Measurements from ENCODE around the gene CYB5R3.

DNA sequence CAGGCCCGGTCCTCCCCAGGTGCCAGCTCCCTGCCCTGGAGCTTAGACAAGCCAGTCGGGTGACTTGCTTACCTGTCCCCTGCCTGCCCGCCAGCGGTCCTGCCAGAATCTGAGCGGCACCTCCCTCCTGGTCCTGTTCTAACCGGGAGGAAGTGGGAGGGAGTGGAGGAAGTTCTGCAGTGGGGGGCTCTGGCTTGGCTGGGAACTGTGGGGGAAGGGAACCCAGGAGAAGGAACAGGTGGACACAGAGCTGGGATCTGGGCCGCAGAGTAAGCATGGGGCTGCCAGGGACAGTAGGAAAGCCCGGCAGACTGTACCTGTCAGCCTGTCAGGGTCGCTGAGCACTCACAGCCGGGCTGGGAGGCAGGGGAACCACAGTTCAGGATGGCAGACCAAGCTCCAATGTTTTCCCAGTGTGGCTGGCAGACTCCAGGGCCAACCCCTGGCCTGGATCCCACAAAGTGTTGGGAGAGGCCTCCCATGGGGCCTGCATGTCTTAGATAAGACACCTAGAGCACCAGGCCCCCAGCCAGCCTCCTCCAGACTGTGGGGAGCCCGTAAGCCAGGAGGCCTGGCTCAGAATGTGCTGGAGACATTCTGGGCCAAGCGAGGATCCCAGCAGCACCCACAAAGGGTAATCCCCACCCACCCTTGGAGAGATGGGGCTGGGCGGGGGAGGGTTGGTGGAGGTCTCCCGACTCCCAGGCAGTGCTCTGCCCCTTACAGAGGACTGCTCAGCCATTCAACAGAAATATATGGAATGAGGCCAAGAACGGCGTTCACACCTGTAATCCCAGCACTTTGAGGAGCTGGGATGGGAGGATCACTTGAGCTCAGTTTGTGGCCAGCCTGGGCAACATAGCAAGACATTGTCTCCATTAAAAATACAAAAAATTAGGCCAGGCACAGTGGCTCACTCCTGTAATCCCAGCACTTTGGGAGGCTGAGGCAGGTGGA lies 2.3 kb downstream of the CYB5R3 start:
- TF ChIP-seq, protein P1, sequence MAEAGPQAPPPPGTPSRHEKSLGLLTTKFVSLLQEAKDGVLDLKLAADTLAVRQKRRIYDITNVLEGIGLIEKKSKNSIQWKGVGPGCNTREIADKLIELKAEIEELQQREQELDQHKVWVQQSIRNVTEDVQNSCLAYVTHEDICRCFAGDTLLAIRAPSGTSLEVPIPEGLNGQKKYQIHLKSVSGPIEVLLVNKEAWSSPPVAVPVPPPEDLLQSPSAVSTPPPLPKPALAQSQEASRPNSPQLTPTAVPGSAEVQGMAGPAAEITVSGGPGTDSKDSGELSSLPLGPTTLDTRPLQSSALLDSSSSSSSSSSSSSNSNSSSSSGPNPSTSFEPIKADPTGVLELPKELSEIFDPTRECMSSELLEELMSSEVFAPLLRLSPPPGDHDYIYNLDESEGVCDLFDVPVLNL (CRISPR knock-in tag; IDR thresholded peaks at IDR 0.05; ENCODE audit: borderline replicate concordance, low read depth): no peak
- TF ChIP-seq MAX (CRISPR knock-in tag; IDR thresholded peaks at IDR 0.05) (no peak), ZNF138 (CRISPR knock-in tag; conservative IDR thresholded peaks at IDR 0.05) (no peak)

All from WTC11 (cell line).